GM12865 (cell line): Measurements from ENCODE around the gene ZNF664.

Experiments used
- DNase-seq: peaks from one replicate; pipeline ENCODE4 v3.0.0; 2010; ENCODE audit warnings: low read depth
- H3K4me3 ChIP-seq: 2 replicates; pipeline ENCODE4 v1.5.1; 2011; ENCODE audit warnings: mild to moderate bottlenecking, low read depth, low read length, control low read depth
- TF ChIP-seq, protein P1 (sequence below): IDR thresholded peaks from 2 replicates; pipeline ENCODE4 v1.5.1; 2011; ENCODE audit warnings: low read length, control low read depth, low read depth, inconsistent platforms; ENCODE audit not compliant: insufficient read depth; ENCODE audit errors: missing control alignments

ZNF664 gene

DNA sequence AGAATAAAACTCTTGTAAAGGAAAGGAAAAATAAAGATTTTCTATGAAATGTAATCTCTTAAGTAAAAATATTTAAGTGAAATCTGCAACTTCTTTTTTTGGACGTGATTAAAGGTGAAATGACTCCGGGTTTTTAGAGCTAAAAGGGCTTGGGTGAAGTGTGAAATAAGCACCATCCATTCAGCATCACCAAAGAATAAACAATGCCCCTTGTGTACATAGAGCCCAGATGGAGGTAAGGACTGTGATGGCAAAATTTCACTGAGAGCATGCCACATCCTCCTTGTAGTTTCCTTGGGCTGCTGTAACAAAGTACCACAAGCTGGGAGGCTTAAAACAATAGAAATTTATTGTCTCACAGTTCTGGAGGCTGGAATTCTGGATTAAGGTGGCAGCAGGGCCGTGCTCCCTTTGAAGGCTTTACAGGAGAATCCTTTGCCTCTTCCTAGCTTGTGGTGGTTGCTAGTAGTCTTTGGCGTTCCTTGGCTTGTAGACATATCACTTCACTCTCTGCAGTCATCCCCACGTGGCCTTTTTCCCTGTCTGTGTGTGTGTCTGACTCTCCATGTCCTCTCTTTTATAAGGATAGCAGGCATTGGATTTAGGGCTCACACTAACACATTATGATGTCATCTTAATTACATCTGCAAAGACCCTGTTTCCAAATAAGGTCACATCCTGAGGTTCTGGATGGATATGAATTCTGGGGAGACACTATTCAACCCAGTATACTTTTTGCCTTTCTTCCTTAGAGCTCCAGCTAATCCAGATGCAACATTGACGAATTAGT, 24.2 kb downstream of the ZNF664 start:
- TF ChIP-seq, protein P1, sequence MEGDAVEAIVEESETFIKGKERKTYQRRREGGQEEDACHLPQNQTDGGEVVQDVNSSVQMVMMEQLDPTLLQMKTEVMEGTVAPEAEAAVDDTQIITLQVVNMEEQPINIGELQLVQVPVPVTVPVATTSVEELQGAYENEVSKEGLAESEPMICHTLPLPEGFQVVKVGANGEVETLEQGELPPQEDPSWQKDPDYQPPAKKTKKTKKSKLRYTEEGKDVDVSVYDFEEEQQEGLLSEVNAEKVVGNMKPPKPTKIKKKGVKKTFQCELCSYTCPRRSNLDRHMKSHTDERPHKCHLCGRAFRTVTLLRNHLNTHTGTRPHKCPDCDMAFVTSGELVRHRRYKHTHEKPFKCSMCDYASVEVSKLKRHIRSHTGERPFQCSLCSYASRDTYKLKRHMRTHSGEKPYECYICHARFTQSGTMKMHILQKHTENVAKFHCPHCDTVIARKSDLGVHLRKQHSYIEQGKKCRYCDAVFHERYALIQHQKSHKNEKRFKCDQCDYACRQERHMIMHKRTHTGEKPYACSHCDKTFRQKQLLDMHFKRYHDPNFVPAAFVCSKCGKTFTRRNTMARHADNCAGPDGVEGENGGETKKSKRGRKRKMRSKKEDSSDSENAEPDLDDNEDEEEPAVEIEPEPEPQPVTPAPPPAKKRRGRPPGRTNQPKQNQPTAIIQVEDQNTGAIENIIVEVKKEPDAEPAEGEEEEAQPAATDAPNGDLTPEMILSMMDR: no peak
- DNase-seq: no peak
- no peak overlapping the region for H3K4me3 ChIP-seq

DNA sequence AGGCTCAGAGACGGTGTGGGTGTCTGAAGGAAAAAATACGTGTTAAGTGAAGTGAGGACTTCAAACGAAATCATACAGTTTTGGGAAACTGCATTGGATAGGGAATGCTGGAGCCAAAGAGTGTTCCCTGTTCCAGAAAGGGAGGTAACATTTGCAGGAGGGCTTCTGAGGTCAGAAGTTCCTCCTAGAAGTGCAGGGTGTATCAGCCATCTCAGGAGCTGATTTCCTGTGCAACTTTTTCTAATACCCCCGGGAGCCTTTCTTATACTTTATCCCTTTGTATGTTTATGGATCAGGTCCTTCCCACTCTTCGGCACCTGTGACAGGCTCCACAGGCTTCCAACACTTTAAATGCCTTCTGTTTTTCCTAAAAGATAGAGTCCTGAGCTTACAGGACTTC, 24.9 kb downstream of the ZNF664 start:
- TF ChIP-seq, protein P1: no peak
- no peak for DNase-seq
- H3K4me3 ChIP-seq: no peak overlapping the region

DNA sequence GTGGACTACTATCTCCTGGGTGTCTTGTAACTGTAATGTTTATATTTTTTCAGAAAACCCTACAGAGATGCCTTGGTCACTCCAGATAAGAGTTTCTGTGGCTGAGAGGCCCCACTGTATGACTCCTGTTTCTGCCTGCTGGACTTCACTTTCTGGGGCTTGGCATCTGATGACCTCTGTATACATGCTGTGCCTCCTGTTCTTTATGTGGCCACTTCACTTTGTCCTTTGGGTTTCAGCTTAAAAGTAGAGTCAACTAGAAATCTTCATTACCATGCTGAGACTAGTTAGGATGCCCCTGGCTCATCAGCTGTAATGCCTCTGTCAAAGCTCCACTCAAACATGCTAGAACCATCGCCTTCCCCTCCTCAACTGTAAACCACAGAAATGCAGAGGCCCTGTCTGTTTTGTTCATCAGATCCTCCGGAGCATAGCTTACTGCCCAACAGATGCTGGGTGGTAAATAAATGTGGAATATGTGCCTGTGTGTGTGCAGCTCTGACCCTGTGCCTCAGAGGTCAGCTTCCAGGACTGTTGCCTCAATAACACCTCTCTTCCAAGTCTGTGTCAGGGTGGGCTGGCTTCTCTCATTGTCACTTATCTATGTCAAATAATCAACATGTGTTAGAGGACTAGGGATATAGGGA, 25.5 kb downstream of the ZNF664 start:
- no peak for DNase-seq
- TF ChIP-seq, protein P1: no peak
- no peak overlapping the region for H3K4me3 ChIP-seq

DNA sequence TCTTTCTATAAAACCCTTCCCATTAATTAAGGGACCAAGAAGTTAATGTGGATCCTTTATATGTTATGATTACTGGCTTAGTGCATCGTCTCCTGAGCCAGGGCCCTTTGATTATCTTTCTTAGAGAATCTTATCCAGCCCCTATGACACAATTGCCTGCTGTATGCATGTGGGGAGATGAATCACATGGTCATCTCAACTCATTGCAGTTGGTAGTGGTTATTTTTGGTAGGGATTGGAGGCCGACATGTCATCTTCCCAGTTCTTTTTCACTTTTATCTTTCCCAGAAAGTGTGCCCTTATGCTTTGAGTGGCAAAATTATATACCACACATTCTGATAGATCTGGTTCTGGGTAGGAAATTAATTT, 26.0 kb downstream of the ZNF664 start:
- TF ChIP-seq, protein P1: no peak
- H3K4me3 ChIP-seq: no peak overlapping the region
- DNase-seq: no peak

- DNase-seq: no peak
- TF ChIP-seq, protein P1: no peak
- no peak overlapping the region for H3K4me3 ChIP-seq
These were observed 27.1 kb downstream of the ZNF664 start for GRCh38 chr12:124000111-124000510.

DNA sequence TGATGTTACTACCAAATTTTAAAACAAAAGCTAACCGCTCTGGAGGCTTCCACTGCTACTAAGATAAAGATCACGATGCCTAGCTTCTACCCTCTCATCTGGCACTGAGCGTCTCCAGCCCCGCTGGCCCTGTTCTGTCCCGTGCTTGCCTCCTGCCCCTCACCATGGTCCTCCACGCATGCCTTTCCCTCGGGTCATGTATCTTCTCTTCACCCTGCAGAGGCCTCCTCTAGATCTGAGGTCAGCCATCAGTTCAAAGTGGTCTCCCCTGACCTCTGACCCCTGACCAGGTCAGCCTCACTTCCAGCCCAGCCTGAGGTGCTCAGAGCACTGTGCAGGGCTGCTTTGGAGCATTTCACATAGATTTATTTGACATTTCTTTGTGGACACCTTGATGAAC, 28.3 kb downstream of the ZNF664 start:
- TF ChIP-seq, protein P1: no peak
- no peak for DNase-seq

More for the DNA sequence above, 28.3 kb downstream of the ZNF664 start:
- no peak overlapping the region for H3K4me3 ChIP-seq
